NOMO-1 treated with DMSO at 0.1 percent for 48 hours (cell line): Measurements from ENCODE around the gene ERVK3-1.
"Not testable (repeated sequence)": the region's sequence is repeated elsewhere in the genome, so short reads cannot be mapped to it uniquely, and the experiment has no call there.

Source experiments
- DNase-seq: peaks from one replicate; lab custom pipeline; 2025; ENCODE audit not compliant: unreplicated experiment; lab: John Stamatoyannopoulos, UW

The ERVK3-1 gene

GRCh38 chr19:58304255-58304654 is 922 bp upstream of the ERVK3-1 start:
- no peak for DNase-seq

- no peak for DNase-seq
Observed at GRCh38 chr19:58304748-58305064, 471 bp upstream of the ERVK3-1 start.

- peak; percentile 24 for DNase-seq
Observed at GRCh38 chr19:58305932-58306323, 751 bp downstream of the ERVK3-1 start.

- no peak for DNase-seq
Observed at GRCh38 chr19:58307736-58308135, 2.6 kb downstream of the ERVK3-1 start.

GRCh38 chr19:58310685-58311084 is 5.5 kb downstream of the ERVK3-1 start:
- not testable (repeated sequence) for DNase-seq

GRCh38 chr19:58311345-58311865 is 6.2 kb downstream of the ERVK3-1 start:
- no peak for DNase-seq

GRCh38 chr19:58315580-58315979 is 10.4 kb downstream of the ERVK3-1 start:
- DNase-seq, result no peak

- peak; percentile 5 for DNase-seq
Observed at GRCh38 chr19:58317476-58318072, 12.4 kb downstream of the ERVK3-1 start.

GRCh38 chr19:58318297-58318696 is 13.1 kb downstream of the ERVK3-1 start:
- no peak for DNase-seq

- DNase-seq, result no peak
Observed at GRCh38 chr19:58319241-58319640, 14.1 kb downstream of the ERVK3-1 start.

- DNase-seq, result no peak
Observed at GRCh38 chr19:58325311-58326022, 20.3 kb downstream of the ERVK3-1 start.

GRCh38 chr19:58326501-58326913 is 21.3 kb downstream of the ERVK3-1 start:
- no peak for DNase-seq

- DNase-seq, result peak; percentile 89
Observed at GRCh38 chr19:58326914-58327726, 21.9 kb downstream of the ERVK3-1 start, which contains the start of gene ZSCAN22. Gene ZSCAN22 (plus strand): TSS chr19:58326994. CDS start chr19:58334803, 7,809 bp downstream.

- DNase-seq, result peak; percentile 35
Observed at GRCh38 chr19:58328999-58329398, 23.8 kb downstream of the ERVK3-1 start.

- no peak for DNase-seq
Observed at GRCh38 chr19:58330458-58330857, 25.3 kb downstream of the ERVK3-1 start.

- DNase-seq, result no peak
Observed at GRCh38 chr19:58332697-58333096, 27.5 kb downstream of the ERVK3-1 start.

GRCh38 chr19:58334691-58335249 is 29.6 kb downstream of the ERVK3-1 start:
- DNase-seq, result no peak

- no peak for DNase-seq
Observed at GRCh38 chr19:58335630-58336029, 30.5 kb downstream of the ERVK3-1 start.

- no peak for DNase-seq
Observed at GRCh38 chr19:58336216-58336615, 31.0 kb downstream of the ERVK3-1 start.

GRCh38 chr19:58336820-58337219 is 31.6 kb downstream of the ERVK3-1 start:
- DNase-seq, result no peak

- DNase-seq, result no peak
Observed at GRCh38 chr19:58338336-58338735, 33.2 kb downstream of the ERVK3-1 start.
